ENCODE results near the gene OMA1.

- TF ChIP-seq POLR2A (IDR thresholded peaks at IDR 0.05; ENCODE audit: low read length) = no peak
- TF ChIP-seq MAZ (IDR thresholded peaks at IDR 0.05; ENCODE audit: borderline replicate concordance, low read depth, low read length) = no peak
- no peak for TF ChIP-seq CTCF (IDR thresholded peaks at IDR 0.05)
Measured at GRCh38 chr1:58580186-58580585, 33.7 kb upstream of the OMA1 start.

All from A549 (cell line).